Measurements from ENCODE around the gene PPP2R5C.

Gene PPP2R5C

GRCh38 chr14:101928415-101928841 lies 166.9 kb downstream of the PPP2R5C start:
- DNase-seq = no peak

- DNase-seq = no peak
Measured at GRCh38 chr14:101929096-101929495, 167.6 kb downstream of the PPP2R5C start.

- no peak for DNase-seq
Measured at GRCh38 chr14:101929946-101930345, 168.4 kb downstream of the PPP2R5C start.

GRCh38 chr14:101932673-101933072 lies 171.2 kb downstream of the PPP2R5C start:
- no peak for DNase-seq

- DNase-seq = no peak
Measured at GRCh38 chr14:101933209-101933608, 171.7 kb downstream of the PPP2R5C start.

DNA sequence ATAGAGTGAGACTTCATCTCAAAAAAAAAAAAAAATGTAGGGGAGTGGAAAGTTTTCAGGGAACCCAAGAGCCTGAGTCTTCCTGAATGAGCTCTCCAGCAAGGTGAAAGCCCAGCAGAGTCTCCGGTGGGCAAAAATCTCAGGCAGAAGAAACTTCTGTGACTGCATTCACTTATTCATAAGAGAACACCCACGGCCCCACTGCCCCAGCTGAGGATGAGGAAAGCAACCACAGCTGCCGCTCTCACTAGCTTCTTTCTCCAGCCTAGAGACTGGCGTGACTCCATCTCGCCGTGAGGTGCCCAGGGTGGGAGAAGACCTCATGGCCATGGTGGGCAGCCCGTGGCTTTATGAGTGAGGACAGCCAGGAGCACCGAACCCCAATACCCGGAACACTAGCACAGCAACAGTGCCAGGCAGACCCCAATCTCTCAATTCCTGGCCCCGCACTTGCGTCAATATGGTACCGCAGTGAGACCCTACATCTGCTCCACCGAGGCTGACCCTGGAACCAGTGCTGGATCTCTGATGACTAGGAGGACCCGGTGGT lies 173.2 kb downstream of the PPP2R5C start:
- no peak for DNase-seq

- no peak for DNase-seq
Measured at GRCh38 chr14:101937926-101938767, 176.6 kb downstream of the PPP2R5C start.

- DNase-seq = no peak
Measured at GRCh38 chr14:101939646-101940170, 178.2 kb downstream of the PPP2R5C start.

DNA sequence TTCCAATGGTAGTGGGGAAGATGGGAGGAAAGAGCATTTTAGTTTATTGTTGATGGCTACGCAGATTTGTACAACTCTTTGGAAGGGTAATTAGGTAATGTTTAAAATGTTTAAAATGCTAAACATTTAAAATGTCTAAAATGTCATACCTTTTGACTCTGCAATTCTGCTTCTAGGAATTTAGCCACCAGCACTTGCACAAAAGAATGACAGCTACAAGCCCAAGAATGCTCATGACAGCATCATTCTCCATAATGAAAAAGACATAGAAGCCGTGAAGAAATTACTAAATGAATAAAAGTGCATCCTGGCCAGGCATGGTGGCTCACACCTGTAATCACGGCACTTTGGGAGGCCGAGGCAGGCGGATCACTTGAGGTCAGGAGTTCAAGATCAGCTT lies 182.9 kb downstream of the PPP2R5C start:
- no peak for DNase-seq

GRCh38 chr14:101945171-101945570 lies 183.7 kb downstream of the PPP2R5C start:
- DNase-seq = no peak

DNA sequence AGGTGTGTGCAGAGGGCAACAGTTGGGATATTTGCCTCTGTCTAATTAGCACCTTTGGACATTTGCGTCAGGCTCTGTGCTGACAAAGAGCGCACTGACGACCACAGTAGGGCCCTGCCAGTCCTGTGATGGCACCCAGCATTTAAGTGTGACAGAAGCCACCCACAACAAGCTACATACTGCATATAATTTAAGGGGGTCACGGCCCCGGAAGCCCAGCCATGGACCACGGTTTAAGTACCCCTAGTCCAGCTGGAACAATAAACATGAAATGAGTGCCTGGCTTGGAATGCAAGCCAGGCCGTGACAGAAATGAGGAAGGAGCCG lies 186.0 kb downstream of the PPP2R5C start:
- DNase-seq = no peak

DNA sequence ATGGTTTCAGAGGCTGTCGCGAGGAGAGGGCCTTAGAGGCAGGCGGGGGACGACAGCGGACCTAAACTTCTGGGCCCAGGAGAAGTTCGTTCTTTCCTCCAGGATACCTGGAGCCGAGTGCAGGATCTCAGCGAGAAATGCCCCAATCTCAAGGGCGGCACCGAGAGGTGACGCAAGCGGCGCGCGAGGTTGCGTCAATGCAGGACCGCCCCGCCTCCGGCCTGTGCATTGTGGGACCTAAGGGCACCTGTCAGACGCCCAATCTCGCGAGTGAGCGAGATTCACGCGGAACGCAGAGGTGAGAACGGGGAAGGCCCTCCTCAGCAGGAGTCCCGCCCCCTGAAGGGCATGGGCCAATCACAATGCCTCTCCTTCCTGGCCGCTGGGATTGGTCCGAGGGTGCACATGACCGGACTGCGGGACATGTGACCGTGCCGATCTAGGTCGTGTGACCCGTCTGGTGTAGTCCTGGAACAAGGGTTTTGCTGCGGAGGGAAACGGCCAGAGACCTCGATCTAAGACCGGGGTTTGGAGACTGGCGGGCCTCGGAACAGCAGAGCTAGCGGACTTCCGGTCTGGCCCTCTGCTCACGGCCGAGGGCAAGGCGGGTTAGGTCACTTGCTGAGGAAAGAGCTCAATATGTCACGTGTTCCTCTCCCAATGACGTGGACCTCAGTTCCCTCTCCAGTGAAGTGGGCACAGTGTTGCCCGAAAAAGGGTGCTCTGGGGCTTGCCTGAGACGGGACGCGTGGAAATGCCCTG lies 186.6 kb downstream of the PPP2R5C start:
- peak; percentile 99 for DNase-seq

GRCh38 chr14:101948666-101949216 lies 187.2 kb downstream of the PPP2R5C start:
- DNase-seq = no peak

- DNase-seq = no peak
Measured at GRCh38 chr14:101950100-101950499, 188.6 kb downstream of the PPP2R5C start.

DNA sequence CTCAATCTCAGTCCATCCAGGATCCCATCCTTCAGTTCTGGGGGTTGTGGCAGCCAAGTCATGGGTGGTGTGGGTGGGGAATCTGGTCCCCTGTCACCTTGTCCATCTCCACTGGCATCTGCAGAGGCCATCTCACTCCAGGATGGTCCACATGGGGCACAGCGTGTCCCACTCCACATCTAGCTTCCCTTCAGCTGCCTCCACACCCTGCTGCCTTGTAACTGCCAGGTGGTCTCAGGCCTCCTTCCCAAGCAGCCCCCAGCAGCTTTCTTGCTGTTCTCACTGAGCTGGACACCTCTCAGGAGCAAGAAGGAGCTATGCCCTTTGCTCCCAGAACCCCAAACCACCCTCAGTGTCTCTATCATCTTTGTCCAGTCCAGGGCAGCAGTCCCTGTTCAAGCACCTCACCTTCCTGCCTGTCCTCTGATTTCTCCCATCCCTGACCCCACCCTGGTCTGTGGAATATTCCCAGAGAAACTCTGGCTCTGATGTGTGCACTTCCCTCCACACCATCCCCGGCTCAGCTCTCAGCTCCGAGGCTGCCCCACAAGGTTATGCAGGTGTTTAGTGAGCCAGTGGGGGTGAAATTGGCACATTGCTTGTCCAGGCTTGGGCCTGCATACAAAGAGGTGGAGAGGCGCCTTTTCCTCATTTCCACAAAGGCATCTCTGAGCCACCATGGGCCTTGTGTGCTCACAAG lies 189.2 kb downstream of the PPP2R5C start:
- DNase-seq = no peak

- no peak for DNase-seq
Measured at GRCh38 chr14:101953151-101953550, 191.6 kb downstream of the PPP2R5C start.

GRCh38 chr14:101954501-101954900 lies 193.0 kb downstream of the PPP2R5C start:
- no peak for DNase-seq

DNA sequence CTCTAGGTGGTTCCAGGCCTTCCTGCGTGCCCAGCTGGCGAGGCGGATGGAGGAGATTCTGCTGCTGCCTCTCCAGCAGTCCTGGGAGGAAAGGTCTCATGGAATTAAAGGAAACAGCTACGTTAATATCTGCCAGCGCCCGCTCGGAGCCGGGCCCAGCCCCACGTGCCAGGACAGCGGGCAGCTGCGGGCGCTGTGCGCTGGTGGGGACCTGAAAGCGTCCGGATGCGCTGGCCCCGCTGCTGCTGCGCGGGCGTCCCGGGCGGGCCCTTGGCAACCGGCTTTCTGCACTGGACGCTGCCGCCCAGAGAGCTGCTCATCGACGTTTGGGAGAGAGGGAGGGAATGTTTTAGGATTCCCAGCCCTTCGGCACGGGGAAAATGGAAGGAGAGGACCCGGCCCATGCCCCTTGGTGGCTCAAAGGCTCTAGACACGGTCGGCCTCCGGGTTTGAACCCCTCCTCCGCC lies 194.2 kb downstream of the PPP2R5C start:
- no peak for DNase-seq

DNA sequence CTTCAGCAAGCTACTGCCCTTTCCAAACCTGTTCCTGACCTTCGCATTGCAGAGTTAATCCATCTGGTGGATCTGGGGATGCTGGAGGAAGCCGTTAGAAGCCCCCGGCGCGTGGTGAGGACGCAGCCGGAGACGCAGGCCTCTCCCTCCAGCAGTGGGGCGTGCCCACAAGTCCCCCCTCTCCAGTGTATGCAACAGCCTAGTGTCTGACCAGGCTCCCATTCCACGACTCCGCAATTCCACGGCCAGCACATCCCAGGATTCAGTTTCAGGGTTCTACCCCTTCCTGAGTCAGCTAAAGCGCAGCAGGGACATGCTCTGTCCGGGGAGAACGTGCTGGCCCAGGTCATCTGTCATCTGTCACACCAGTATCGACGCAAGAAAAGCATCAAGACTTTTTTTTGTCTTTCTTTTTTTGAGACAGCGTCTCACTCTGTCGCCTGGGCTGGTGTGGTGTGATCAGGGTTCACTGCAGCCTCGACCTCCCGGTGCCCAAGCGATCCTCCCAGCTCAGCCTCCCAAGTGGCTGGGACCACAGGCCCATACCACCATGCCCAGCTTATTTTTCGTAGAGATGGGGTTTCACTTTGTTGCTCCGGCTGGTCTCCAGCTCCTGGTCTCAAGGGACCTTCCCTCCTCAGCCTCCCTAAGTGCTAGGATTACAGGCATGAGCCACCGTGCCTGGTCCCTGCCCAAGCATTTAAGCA lies 194.8 kb downstream of the PPP2R5C start:
- no peak for DNase-seq

GRCh38 chr14:101957406-101958234 lies 196.1 kb downstream of the PPP2R5C start:
- no peak for DNase-seq
